Stimulated activated CD4-positive, alpha-beta T cell treated with anti-CD3 and anti-CD28 coated beads, TNF-alpha, amount 100 ng/mL, for 24 hours (primary cell): ENCODE measurements around the gene RLIM.

ENCODE experiments used
- DNase-seq, 3 experiments: peaks; one replicate each; pipeline ENCODE4 v3.0.0-alpha.2; 2020; ENCODE audit warnings: low read depth in 3 of 3

RLIM gene

DNA sequence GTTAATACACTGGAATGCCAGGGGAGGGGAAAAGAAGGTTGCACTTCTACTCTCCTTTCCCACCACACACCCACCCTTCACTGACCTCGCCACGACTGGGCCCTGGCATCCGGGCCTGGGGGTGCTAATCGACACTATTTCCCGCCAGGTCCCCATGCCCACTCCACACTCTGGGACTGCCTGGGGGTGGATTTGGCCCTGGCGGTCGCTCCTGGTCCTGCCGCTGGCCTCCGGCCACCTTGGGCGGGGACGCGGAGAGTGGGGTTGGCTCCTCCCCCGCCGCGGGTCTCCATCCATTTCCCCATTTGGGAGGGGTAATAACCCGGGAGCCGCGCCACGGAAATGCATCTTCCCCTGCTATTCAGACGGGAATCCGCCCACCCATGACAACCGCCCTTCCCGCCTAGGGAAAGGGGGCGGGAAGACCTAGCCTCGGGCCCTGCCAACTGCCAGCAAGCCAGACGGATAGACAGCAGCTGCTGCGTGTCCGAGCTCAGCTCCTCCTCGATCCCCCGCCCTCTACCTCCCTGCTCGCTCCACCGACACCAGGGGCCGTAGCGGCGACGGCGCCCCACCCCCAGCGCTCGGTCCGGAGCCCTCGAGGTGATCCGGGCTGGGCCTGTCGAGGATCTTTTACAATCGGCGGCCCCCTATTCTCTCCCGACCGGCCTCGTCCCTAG, 78.1 kb downstream of the RLIM start:
- peak in 1 of 3 experiments; percentile 33 for DNase-seq

DNA sequence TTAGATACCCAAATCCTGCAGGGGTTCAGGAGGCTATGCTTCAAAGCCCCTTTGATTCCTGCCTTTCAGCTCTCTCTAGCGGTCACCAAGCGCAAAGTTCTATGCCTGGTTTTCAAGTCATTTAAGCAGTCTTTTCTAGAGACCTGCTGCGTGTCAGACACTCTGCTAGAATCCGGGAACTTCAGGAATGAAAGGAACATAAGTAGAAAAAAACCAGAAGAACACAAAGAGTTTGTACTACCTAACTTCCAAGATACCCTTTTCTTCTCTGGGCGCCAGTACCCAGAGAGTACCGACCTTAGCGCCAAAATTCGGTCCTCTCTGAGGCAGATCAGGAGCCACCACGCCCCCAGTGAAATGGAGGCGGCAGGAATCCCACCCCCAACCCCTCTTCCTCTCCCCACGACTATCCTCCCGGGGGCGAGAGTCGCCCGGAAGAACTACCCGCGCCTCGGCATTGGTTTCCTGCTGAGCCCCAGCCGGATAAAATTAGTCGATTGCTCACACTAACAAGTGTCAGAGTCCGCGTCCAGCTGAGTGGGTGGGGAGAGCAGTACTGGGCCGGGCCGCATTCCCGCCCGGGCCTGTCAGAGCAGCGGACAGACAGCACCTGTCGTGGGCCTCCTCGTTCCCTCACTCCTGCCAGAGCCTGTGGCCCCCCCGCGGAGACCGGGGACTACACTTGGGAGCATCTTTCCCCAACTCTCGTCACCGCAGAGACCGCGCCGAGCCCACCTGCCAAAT, 78.8 kb downstream of the RLIM start:
- peak in 1 of 3 experiments; percentile 43 for DNase-seq
